ENCODE measurements around the gene GLO1.

GLO1 gene

DNA sequence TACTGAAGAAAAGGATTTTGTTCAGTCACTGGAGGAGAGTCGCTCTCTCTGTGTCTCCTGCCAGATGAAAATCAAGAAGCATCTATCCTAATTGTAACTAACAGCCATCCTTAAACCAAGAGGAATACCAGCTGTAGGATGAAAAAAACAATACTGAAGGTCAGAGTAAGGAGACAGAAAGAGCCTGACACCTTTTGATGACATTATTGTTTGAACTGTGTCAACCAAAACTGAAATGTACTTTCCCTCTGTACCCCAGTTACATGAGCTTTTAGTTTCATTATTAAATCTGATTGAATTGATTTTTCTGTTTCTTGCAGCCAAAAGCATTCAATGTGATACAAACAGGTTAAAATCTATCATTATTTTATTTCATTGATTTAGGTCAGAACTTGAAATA, 46.0 kb downstream of the GLO1 start:
- no peak for DNase-seq

DNA sequence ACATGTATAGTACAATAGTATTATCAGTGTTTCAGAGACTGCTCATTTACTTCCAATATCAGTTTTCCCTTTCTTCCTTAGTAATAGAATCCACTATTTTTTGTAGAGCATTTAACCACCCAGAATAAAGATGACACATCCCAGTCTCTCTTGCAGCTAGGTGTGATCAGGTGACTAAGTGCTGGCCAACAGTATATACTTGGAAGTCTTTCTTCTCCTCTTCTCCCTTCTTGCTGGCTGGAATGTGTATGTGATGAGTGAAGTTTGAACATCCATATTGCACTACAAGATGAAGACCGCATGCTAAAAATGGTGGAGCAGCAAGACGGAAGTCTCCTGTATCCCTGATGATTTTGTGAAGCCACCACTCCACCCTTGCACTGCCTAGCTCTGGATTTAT, 48.7 kb downstream of the GLO1 start:
- no peak for DNase-seq

DNA sequence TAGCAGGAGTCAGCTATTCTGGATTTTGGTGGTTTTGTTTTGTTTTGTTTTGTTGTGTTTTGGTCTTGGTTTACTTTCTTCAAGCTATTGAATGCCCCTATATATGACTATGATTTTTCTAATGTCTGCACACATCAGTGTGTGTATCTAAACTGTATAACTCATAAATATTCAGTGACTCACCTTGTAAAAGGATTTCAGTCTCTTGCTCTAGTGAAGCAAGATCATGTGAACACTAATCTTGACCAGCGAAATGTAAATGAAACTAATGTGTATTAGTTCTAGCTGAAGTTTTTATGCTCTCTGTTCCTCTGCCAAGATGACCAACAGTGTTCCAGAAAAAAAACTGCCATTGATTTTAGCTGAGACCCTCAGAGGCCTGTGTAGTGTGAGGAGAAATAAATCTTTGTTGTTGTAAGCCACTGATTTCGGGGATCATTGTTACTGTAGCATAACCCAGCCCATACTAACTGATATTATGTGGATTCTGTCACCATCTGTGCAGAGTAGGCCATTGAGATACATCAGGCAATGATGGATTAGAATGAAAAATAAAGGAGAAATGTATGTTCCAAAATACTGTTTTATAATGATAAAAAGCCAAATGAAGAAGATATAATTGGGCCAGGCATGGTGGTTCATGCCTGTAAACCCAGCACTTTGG, 51.7 kb downstream of the GLO1 start:
- DNase-seq = no peak

DNA sequence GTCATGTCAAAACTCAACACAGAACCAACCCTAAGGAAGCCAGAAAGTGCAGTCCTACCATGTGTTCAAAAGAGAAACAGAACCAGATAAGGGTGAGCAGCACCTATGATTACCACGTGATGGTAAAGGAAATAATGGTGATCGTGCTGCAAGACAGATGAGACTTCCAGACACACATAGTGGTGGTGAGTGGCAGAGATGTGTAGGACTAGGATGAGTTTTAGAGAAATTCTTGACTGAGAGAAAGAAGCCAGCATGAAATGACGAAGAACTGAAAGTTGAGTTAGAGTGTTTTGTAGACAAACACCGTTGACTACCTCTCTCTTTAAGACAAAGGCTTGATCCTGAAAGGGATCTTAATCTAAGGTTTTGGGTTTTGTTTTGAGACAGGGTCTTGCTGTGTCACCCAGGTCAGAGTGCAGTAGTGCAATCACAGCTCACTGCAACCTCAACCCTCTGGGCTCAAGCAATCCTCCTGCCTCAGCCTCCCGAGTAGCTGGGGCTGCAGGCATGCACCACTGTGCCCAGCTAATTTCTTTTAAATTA, 52.7 kb downstream of the GLO1 start:
- DNase-seq = no peak

DNA sequence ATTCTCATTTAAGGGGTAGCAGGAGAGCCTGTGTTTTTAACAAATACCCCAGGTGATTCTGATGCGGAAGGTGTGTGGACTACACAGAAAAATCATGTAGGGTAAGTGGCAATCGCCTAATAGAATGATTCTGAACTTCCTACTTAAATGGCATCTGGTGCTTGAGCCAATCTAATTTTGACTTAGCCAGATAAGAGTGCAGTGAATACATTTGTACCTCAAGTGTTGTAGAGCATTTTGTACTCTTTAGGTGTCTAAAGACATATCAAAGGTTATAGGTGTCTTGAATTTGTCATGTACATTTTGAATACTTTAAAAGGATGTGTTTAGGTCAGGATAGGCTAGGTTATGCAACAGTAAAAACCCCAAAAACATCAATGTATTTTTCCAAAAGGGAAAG, 53.2 kb downstream of the GLO1 start:
- DNase-seq = no peak

DNA sequence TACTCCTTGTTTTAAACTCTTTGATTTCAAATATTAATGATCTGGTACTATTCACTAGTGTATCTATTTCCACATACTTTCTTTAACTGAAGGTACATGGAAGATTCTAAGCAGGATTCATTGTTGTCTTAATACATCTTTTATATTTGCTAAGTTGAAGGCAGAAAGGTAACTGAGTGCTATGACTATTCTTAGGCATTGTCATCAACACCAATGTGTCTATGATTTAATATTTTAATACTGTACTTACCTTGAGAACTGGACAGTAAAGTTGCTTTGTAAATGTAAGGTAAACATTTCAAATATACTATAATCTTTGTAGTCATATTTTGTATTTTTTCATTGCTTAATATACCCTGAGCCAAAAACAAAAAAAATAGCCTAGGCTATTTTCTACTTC, 54.3 kb downstream of the GLO1 start:
- no peak for DNase-seq

DNA sequence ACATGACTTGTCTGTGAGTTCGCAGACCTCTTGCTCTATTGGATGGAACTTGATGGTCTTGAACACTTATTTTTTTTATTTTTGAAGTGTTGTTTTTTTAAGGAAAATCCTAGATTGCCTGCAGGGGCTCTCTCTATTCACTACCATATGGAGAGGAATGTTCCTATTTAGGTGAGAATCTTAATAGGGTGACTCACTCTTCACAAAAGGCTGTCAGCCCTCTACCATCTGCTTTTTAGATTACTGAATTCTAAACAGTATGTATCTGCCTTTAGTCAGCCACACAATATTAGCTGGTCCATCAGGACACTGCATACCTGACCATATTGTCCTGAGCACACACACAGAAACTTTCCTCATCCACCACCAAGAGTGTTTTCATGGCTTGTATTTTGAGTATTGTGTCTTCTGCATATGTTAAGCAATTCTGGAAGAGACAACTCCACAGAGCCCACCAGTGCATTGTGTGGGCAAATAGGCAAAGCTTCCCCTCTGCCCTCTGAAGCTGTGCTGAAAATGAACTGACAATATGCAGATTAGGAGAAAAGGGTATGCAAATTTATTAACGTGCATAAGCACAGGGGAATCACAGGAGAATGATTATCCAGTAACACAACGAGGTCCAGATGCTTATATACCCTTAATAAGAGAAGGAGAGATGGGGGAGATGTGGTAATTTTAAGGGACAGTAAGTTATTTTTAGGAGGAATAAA, 56.6 kb downstream of the GLO1 start:
- DNase-seq = no peak

DNA sequence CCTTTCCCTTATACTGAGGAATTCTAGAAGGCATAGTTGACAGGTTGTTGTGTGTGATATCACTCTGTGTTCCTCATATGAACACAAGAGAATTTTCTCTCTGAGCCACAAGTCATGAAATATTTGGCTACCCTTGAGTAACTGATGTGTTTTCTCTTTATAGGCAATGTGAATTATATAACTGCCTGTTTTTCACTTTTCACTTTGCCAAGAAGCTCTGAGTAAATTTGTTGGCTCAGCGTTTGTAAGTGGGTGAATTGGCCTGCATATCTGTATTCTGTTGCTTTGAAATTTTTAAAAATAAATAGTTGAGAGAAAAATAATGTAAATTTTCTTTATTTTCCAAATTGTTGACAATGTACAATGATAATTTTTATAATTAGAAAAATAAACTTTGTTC, 58.0 kb downstream of the GLO1 start:
- no peak for DNase-seq

DNA sequence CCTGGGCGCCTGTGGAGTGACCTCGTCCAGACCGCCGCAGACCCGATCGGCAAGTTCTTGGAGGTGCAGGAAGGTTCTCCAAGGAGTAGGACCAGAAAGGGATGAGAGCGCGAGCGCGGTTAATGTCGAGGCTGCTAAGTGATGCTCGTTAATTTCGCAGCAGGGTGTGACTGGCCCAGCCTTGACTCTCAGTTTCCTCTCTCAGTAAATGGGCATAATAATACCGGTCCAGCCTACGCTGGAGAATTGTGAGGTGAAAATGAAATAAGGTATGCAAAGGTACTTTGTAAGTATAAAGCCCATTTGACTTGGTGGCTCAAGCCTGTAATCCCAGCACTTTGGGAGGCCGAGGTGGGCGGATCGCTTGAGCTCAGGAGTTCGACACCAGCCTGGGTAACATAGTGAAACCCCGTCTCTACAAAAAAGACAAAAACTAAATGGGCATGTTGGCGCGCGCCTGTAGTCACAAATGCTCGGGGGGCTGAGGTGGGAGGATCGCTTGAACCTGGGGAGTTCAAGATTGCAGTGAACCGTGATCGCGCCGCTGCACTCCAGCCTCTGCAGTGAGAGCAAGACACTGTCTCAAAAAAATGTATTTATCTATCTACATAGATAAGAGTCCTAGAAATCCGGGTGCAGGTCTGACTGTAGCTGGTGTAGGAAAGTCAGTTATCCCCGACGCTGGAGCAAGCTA, 62.6 kb downstream of the GLO1 start:
- no peak for DNase-seq

DNA sequence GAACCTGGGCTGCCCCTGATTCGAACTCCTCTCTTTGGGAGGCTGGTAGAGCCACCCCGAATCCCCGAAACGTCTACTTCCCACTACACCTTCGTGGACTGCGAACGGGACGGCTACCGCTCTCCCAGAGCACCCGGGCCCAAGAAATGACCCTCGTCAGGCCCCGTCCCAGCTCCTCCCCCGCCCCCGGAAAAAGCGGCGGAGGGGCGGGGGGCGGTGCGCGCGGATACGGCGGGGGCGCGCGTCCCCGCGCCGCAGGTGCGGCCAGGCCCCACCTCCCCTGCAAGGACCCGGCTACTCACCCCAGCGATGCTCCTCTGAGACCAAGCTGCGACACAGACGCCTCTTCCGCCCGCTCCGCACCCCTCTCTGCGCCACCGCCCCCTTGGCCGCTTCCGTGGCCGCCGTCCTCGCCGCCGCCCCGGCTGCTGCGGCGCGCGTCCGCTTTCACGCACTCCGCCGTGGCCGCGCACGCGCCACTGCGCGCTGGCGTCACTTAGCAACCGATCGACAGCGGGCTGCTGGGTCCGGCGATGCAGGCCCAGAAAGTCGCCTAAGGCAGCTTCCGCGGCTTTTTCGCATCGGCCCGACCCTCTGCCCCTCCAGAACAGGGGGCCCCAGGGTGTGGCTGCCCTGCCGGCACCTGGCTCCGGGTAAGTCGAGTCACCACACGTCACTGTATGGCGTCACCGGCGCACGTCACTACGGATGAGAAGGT, 63.3 kb downstream of the GLO1 start, which contains the start of gene BTBD9:
TSS of gene BTBD9 (minus strand) at position 432 of the 718 bp plus-strand sequence.
- DNase-seq = peak; percentile 79

DNA sequence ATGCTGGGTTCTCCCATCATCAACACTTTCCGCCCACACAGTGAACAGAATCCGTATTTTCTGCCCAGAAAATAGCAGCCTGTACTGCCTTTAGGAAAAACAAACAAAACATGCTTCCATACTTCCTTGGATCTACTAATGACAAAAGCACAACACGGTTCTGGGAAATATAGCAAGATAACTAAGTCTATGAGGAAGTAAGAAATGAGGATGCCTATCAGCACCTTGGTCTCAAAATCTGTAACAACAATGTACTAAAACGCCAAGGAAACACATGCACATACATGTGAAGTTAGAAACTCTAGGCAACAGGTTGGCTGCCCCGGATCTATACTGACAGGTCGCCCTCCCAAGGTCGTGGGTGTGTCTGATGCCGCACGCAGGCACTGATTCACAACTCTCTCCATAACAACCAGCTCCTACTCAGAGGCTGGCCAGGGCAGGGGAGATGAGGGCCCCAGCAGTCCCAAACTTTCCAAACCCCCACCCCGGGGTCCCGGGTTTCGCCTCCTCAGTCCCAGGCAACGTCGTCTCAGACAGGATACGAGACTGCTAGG, 63.9 kb downstream of the GLO1 start:
- DNase-seq = peak; percentile 28

DNA sequence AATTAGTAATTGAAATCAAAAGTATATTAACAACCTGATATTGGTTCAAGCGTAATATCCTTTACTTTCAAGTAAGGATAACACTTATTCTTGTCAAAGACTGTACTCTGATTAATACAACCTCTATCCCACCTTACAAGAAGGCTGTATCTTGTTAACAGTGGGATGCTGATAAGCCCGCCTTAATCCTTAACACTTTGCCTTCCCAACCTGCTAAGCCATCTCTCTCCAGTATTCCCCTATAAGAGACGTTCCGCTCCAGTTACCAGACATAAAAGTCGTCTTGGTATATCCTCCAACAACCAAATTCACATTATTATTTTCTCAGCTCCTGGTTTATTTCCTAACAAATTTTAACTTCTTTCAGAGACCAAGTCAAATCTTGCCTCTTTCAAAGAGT, 65.2 kb downstream of the GLO1 start:
- DNase-seq = no peak

DNA sequence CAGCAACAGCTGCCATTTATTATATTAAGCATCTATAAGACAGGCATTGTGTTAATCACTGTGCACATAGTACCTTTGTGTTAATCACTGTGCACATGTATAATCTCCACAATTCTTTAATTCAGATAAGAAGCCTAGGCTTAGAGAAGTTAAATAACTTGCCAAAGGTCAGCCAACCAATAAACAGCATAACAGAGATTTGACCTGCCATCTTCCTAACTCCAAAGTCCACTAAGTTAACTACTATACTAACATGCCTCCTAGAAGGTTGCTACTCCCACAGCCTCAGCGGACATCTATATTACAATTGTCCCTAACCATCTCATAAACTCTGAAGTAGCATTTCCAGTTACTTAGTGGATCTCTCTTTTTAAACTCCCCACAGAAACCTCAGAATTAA, 66.9 kb downstream of the GLO1 start:
- DNase-seq = no peak

DNA sequence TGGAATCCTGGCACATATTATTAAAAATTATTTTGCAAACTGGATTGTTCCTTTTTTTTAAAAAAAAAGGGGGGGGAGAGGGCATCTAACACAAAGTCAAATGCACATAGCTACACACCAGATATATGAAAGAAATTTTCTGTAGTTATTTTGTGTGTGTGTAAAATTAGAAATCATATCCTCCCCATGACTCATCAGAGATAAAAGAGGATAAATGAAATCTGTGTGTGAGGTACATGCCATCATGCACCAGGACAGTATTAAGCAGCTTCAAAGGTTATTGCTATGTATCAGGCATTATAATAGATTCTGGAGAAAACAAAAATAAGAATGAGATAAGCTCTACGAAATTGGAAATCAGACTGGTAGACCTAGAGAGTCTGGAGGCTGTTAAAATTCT, 68.4 kb downstream of the GLO1 start:
- DNase-seq = no peak

DNA sequence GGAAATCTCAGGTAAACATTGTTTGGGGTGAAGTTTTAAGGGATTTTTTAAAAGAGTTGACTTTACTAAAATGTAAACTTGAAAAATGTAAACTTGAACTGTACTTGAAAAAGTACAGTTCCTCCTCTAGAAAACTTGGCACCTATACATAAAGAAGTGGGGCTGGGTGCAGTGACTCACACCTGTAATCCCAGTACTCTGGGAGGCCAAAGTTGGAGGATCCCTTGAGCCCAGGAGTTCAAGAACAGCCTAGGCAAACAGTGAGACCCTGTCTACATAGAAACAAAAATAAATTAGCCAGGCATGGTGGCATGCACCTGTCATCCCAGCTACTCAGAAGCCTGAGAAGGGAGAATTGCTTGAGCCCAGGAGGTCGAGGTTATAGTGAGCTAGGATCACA, 70.5 kb downstream of the GLO1 start:
- no peak for DNase-seq

DNA sequence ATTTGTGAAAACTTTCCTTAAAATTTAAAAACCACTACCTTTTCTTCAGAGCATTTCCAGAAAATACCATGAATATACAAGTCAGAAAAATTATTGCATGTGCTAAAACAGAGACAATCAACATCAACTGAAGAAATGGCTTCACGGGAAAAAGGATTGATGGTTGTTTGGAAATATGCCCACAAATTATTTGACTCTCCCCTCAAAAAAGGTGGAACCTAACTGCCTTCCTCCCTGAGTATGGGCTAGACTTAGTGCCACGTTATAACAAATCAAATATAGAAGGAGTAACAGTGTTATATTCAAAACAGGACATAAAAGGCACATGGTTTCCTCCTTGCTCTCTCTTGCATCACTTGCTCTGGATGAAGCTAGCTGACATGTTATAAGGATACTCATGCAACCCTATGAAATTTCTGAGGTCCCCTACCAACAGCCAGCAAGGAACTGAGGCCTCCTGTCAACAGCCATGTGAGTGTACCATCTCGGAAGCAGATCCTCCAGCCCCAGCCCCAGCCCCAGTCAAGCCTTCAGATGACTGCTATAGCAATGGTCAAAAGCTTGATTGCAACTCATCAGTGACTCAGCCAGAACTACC, 71.7 kb downstream of the GLO1 start:
- DNase-seq = no peak

Data from kidney glomerular epithelial cell (primary cell).